Omental fat pad (tissue), 4 donors: ENCODE measurements around the gene HTRA3. TPM values are rescaled to one million over a fixed set of nuclear protein-coding genes. Genes with fewer than 3 reads are reported as not detected.

Experiments
- ATAC-seq: fragments of 150-250 bp; one replicate; pipeline ENCODE4 v1.9.1; 2016; ENCODE audit warnings: mild to moderate bottlenecking, moderate library complexity; ENCODE audit not compliant: low FRiP score
- DNase-seq: peaks from one replicate; pipeline ENCODE4 v3.0.0-alpha.2; 2019; ENCODE audit warnings: low spot score
- total RNA-seq, 4 donors: library from RNA; depleted of rRNA; stranded (reverse); fragments of >200 nt; gene quantifications; one replicate each; pipeline ENCODE4 v1.1.0, GENCODE V29; 2016
- TF ChIP-seq, protein P1 (sequence below), 3 donors: fragments of 450-650 bp; IDR thresholded peaks; one replicate each; pipeline ENCODE4 v1.5.1; 2016 to 2017; ENCODE audit warnings: antibody characterized with exemption in 3 of 3, mild to moderate bottlenecking in 3 of 3, moderate library complexity in 2 of 3

HTRA3 gene
- total RNA-seq, 4 donors from 2014 or later: 15.8 to 147 (median 23.3) TPM

GRCh38 chr4:8250227-8250626 is 19.3 kb upstream of the HTRA3 start:
- TF ChIP-seq, protein P1, sequence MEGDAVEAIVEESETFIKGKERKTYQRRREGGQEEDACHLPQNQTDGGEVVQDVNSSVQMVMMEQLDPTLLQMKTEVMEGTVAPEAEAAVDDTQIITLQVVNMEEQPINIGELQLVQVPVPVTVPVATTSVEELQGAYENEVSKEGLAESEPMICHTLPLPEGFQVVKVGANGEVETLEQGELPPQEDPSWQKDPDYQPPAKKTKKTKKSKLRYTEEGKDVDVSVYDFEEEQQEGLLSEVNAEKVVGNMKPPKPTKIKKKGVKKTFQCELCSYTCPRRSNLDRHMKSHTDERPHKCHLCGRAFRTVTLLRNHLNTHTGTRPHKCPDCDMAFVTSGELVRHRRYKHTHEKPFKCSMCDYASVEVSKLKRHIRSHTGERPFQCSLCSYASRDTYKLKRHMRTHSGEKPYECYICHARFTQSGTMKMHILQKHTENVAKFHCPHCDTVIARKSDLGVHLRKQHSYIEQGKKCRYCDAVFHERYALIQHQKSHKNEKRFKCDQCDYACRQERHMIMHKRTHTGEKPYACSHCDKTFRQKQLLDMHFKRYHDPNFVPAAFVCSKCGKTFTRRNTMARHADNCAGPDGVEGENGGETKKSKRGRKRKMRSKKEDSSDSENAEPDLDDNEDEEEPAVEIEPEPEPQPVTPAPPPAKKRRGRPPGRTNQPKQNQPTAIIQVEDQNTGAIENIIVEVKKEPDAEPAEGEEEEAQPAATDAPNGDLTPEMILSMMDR (IDR thresholded peaks at IDR 0.05): no peak
- ATAC-seq (no peak), DNase-seq (no peak)

DNA sequence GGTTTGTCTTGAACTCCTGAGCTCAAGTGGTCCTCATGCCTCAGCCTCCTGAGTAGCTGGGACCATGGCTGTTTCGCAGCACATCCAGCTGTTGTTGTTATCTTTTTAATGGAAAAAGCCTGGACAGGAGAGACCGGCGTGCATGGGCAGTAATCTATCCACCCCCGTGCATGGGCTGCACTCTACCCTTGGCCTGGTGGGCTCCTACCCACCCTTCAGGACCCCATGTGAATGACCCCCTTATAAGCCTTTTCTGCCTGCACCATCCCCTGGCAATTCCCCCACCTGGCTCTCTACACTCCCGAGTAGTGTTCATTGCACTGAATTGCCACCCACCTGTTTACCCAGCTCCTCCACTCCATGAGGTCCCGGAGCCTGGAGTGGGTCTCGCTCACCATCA is 18.9 kb upstream of the HTRA3 start:
- DNase-seq (no peak), ATAC-seq (no peak)
- TF ChIP-seq, protein P1 (IDR thresholded peaks at IDR 0.05): no peak

DNA sequence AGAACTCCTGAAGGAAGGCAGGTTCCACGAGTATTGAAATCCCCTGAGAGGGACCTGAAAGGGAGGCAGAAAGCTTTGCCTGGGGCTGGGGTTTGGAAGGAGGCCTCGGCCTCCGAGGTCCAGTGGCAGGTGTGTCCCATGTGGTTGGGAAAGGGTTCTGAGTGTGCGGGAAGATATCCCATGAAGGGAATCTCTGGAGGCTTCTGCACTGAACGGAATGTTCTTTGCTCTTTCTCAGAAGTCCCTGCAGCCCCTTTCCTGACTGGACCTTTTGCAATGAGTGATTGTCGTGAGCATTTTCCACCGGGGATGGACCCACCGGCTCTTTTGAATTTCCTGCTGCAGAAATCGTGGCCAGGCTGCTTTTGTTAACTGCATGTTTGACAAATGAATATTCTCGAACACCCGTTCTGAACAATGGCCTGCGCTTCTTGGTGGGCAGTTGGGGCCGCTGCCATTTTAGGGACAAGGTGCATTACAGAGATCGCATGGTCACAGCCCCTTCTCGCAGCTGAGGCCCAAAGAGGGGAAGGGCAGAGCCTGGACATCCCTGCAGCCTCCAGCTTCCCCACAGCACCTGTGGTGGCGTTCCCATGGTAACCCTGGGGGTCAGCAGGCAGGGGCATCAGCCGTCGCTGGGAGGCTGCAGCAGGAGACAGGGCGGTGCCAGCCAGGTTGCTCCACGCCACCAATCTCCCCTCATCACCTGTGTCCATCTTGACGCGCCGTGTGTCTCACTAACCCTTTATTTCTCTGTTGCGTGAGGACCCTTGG is 18.3 kb upstream of the HTRA3 start:
- ATAC-seq: no peak
- no peak for DNase-seq
- TF ChIP-seq, protein P1 (IDR thresholded peaks at IDR 0.05): no peak

- DNase-seq: no peak
- TF ChIP-seq, protein P1 (IDR thresholded peaks at IDR 0.05): no peak
These were observed 17.0 kb upstream of the HTRA3 start for GRCh38 chr4:8252301-8253173.

GRCh38 chr4:8254076-8254475 is 15.5 kb upstream of the HTRA3 start:
- ATAC-seq: no peak
- TF ChIP-seq, protein P1 (IDR thresholded peaks at IDR 0.05): no peak
- DNase-seq: no peak

More at GRCh38 chr4:8252301-8253173, 17.0 kb upstream of the HTRA3 start:
- no peak for ATAC-seq

GRCh38 chr4:8255698-8256441 is 13.7 kb upstream of the HTRA3 start:
- DNase-seq (no peak), ATAC-seq (peak; percentile 35)
- TF ChIP-seq, protein P1 (IDR thresholded peaks at IDR 0.05): no peak
